IMR-90 (cell line): ENCODE measurements around the gene ADAP1. TPM values are rescaled to one million over a fixed set of nuclear protein-coding genes. Genes with fewer than 3 reads are reported as not detected.

Experiments
- ATAC-seq: fragments of 200-7000 bp; cut with Tn5 transposase; 2 replicates; pipeline ENCODE4 v1.9.1; 2020; ENCODE audit warnings: low read depth, mild to moderate bottlenecking, moderate library complexity
- BruUV-seq: library from RNA; stranded (reverse); fragments of 400-500 nt; replicated peaks from 2 replicates; lab custom pipeline; 2021; lab: Mats Ljungman, UMichigan
- CTCF ChIA-PET: fragments of 300-600 bp; formaldehyde crosslinking; extraction: SDS; loops from one replicate; lab custom pipeline; 2021; ENCODE audit warnings: antibody characterized with exemption; lab: Yijun Ruan, JAX
- POLR2A ChIA-PET: fragments of 300-600 bp; sonication (Branson Sonifier 250); formaldehyde crosslinking; loops from one replicate; lab custom pipeline; 2022; ENCODE audit warnings: antibody characterized with exemption; ENCODE audit not compliant: unreplicated experiment; lab: Charles Lee
- DNase-seq: peaks from one replicate; pipeline ENCODE4 v3.0.0; 2013
- H2AFZ ChIP-seq: replicated peaks from 2 replicates; pipeline ENCODE3; 2013; ENCODE audit warnings: low read length, mild to moderate bottlenecking; ENCODE audit not compliant: poor library complexity
- H2AK5ac ChIP-seq: 2 replicates; pipeline ENCODE4 v1.6.1; 2013; ENCODE audit warnings: low read depth, low read length, inconsistent platforms
- H2AK9ac ChIP-seq: replicated peaks from 2 replicates; pipeline ENCODE3; 2013; ENCODE audit warnings: mild to moderate bottlenecking, low read depth, low read length, moderate library complexity; ENCODE audit not compliant: poor library complexity
- H2BK120ac ChIP-seq: 2 replicates; pipeline ENCODE4 v1.6.1; 2013; ENCODE audit warnings: low read depth, low read length, inconsistent platforms
- H2BK15ac ChIP-seq: 3 replicates; pipeline ENCODE4 v1.6.1; 2013; ENCODE audit warnings: low read depth, low read length, inconsistent platforms
- H2BK20ac ChIP-seq: 2 replicates; pipeline ENCODE4 v1.6.1; 2013; ENCODE audit warnings: low read depth, mild to moderate bottlenecking, inconsistent platforms, low read length, moderate library complexity
- H2BK5ac ChIP-seq: 2 replicates; pipeline ENCODE4 v1.6.1; 2013; ENCODE audit warnings: mild to moderate bottlenecking, low read depth, low read length, inconsistent platforms; ENCODE audit not compliant: poor library complexity, severe bottlenecking
- H3K14ac ChIP-seq: replicated peaks from 2 replicates; pipeline ENCODE4 v1.6.1; 2013; ENCODE audit warnings: low read depth, low read length, inconsistent platforms
- H3K18ac ChIP-seq: 2 replicates; pipeline ENCODE4 v1.6.1; 2013; ENCODE audit warnings: low read depth, low read length, control low read depth
- H3K23ac ChIP-seq: 2 replicates; pipeline ENCODE4 v1.6.1; 2013; ENCODE audit warnings: low read depth, low read length, inconsistent platforms
- H3K27ac ChIP-seq: 2 replicates; pipeline ENCODE4 v1.5.1; 2013; ENCODE audit warnings: mild to moderate bottlenecking, control low read depth, low read length; ENCODE audit not compliant: insufficient read depth
- H3K27me3 ChIP-seq: 2 replicates; pipeline ENCODE4 v1.6.1; 2013; ENCODE audit warnings: low read length; ENCODE audit not compliant: control insufficient read depth, insufficient read depth
- H3K36me3 ChIP-seq: 2 replicates; pipeline ENCODE4 v1.6.1; 2013; ENCODE audit warnings: low read length, mixed read lengths; ENCODE audit not compliant: control insufficient read depth, insufficient read depth
- H3K4ac ChIP-seq: 2 replicates; pipeline ENCODE4 v1.6.1; 2013; ENCODE audit warnings: low read depth, low read length, inconsistent platforms
- H3K4me1 ChIP-seq: 2 replicates; pipeline ENCODE4 v1.6.1; 2013; ENCODE audit warnings: low read length, mixed read lengths; ENCODE audit not compliant: control insufficient read depth, insufficient read depth
- H3K4me2 ChIP-seq: 2 replicates; pipeline ENCODE4 v1.6.1; 2013; ENCODE audit warnings: low read depth, mild to moderate bottlenecking, control low read depth, low read length, moderate library complexity
- H3K4me3 ChIP-seq: 2 replicates; pipeline ENCODE4 v1.5.1; 2013; ENCODE audit warnings: low read depth, mild to moderate bottlenecking, control low read depth, low read length, moderate library complexity; ENCODE audit not compliant: insufficient read depth
- H3K56ac ChIP-seq: 2 replicates; pipeline ENCODE4 v1.6.1; 2013; ENCODE audit warnings: low read length, inconsistent platforms; ENCODE audit not compliant: insufficient read depth; ENCODE audit errors: extremely low read depth
- H3K79me1 ChIP-seq, 2 experiments: 2 replicates each; pipeline ENCODE4 v1.6.1; 2013; ENCODE audit warnings: low read length in 2 of 2, inconsistent platforms in 1 of 2, low read depth in 1 of 2
- H3K9ac ChIP-seq: 2 replicates; pipeline ENCODE4 v1.6.1; 2013; ENCODE audit warnings: low read depth, low read length, control low read depth
- H3K9me1 ChIP-seq: 2 replicates; pipeline ENCODE4 v1.6.1; 2013; ENCODE audit warnings: low read length, inconsistent platforms; ENCODE audit not compliant: insufficient read depth
- H3K9me3 ChIP-seq: 2 replicates; pipeline ENCODE4 v1.6.1; 2013; ENCODE audit warnings: low read length; ENCODE audit not compliant: control insufficient read depth, insufficient read depth
- H4K20me1 ChIP-seq: 2 replicates; pipeline ENCODE4 v1.6.1; 2013; ENCODE audit warnings: low read length, inconsistent platforms; ENCODE audit not compliant: insufficient read depth
- H4K5ac ChIP-seq: 2 replicates; pipeline ENCODE4 v1.6.1; 2013; ENCODE audit warnings: mild to moderate bottlenecking, low read depth, low read length, control low read depth
- H4K8ac ChIP-seq, 2 experiments: 2 replicates each; pipeline ENCODE4 v1.6.1; 2013; ENCODE audit warnings: low read depth in 2 of 2, low read length in 2 of 2, control low read depth in 1 of 2, inconsistent platforms in 1 of 2
- H4K91ac ChIP-seq: 2 replicates; pipeline ENCODE4 v1.6.1; 2013; ENCODE audit warnings: low read depth, low read length, inconsistent platforms; ENCODE audit not compliant: insufficient read depth
- BHLHE40 ChIP-seq: fragments of 150-350 bp; IDR thresholded peaks from 2 replicates; pipeline ENCODE4 v1.6.1; 2016; ENCODE audit warnings: mild to moderate bottlenecking, low read depth, low read length
- CEBPB ChIP-seq: IDR thresholded peaks from 2 replicates; pipeline ENCODE4 v1.6.1; 2012; ENCODE audit warnings: low read depth, low read length, improper control_type of control experiment
- CHD1 ChIP-seq: IDR thresholded peaks from 2 replicates; pipeline ENCODE4 v1.6.1; 2012; ENCODE audit warnings: low read depth, low read length, improper control_type of control experiment
- FOS ChIP-seq: fragments of 150-350 bp; IDR thresholded peaks from 2 replicates; pipeline ENCODE4 v1.6.1; 2016; ENCODE audit warnings: low read depth, low read length
- MAFK ChIP-seq: IDR thresholded peaks from 2 replicates; pipeline ENCODE4 v1.6.1; 2012; ENCODE audit warnings: low read depth, low read length, improper control_type of control experiment
- MAZ ChIP-seq: IDR thresholded peaks from 2 replicates; pipeline ENCODE4 v1.6.1; 2012; ENCODE audit warnings: low read depth, mild to moderate bottlenecking, low read length, improper control_type of control experiment, moderate library complexity, borderline replicate concordance
- MXI1 ChIP-seq: IDR thresholded peaks from 2 replicates; pipeline ENCODE4 v1.6.1; 2012; ENCODE audit warnings: low read depth, mild to moderate bottlenecking, low read length, moderate library complexity, borderline replicate concordance
- NFE2L2 ChIP-seq: fragments of 150-350 bp; IDR thresholded peaks from 2 replicates; pipeline ENCODE4 v1.6.1; 2016; ENCODE audit warnings: low read depth, mild to moderate bottlenecking, low read length
- POLR2A ChIP-seq: IDR thresholded peaks from 2 replicates; pipeline ENCODE4 v1.6.1; 2012; ENCODE audit warnings: mild to moderate bottlenecking, low read depth, low read length
- RAD21 ChIP-seq: IDR thresholded peaks from 2 replicates; pipeline ENCODE4 v1.6.1; 2012; ENCODE audit warnings: low read length, improper control_type of control experiment
- RCOR1 ChIP-seq: IDR thresholded peaks from 2 replicates; pipeline ENCODE4 v1.6.1; 2012; ENCODE audit warnings: mild to moderate bottlenecking, low read length, improper control_type of control experiment; ENCODE audit not compliant: insufficient replicate concordance
- RFX5 ChIP-seq: IDR thresholded peaks from 2 replicates; pipeline ENCODE4 v1.8.0; 2012; ENCODE audit warnings: low read depth, mild to moderate bottlenecking, low read length, moderate library complexity
- SMC3 ChIP-seq: fragments of 150-350 bp; IDR thresholded peaks from 2 replicates; pipeline ENCODE4 v1.6.1; 2016; ENCODE audit warnings: low read depth, mild to moderate bottlenecking, antibody characterized with exemption, low read length, moderate library complexity
- WGBS, 2 experiments: methylation state at CpG; one replicate each; pipeline versions ENCODE4 v1.1.5 to v1.1.7; 2013; ENCODE audit warnings: missing lambda C conversion rate in 2 of 2; ENCODE audit not compliant: insufficient read length in 1 of 2; ENCODE audit errors: extremely low coverage in 2 of 2; 5-methylcytosine and 5-hydroxymethylcytosine counted together
- dilution Hi-C: fragments of 300-500 bp; cut with HindIII; formaldehyde crosslinking; loops from one replicate; pipeline ENCODE4 v1.14.3; 2018; ENCODE audit warnings: low sequenced_read_pairs; ENCODE audit not compliant: unreplicated experiment
- in situ Hi-C: fragments of 300-500 bp; cut with MboI; formaldehyde crosslinking; loops from 3 replicates; pipeline ENCODE4 v1.14.3; 2019; ENCODE audit warnings: low sequenced_read_pairs, inconsistent platforms, mixed read lengths
- intact Hi-C: fragments of 100-400 bp; cut with micrococcal nuclease; formaldehyde crosslinking; loops from 2 replicates; pipeline ENCODE4 v1.10.0; 2022
- polyA plus RNA-seq, 3 experiments: library from polyadenylated mRNA; depleted of rRNA; stranded (reverse); fragments of >200 nt; gene quantifications; 2 replicates each; pipeline ENCODE4 v1.2.3, GENCODE V29; 2012; ENCODE audit warnings: low replicate concordance in 1 of 3
- total RNA-seq: library from RNA; depleted of rRNA; stranded (reverse); fragments of >200 nt; gene quantifications from 2 replicates; pipeline ENCODE4 v1.2.3, GENCODE V29; 2012
- TF ChIP-seq, protein P1 (sequence below): fragments of 150-350 bp; IDR thresholded peaks from 2 replicates; pipeline ENCODE4 v1.6.1; 2017; ENCODE audit warnings: mild to moderate bottlenecking, antibody characterized with exemption, low read length, low read depth
- TF ChIP-seq, protein P2 (sequence below): fragments of 150-350 bp; IDR thresholded peaks from 2 replicates; pipeline ENCODE4 v1.6.1; 2016; ENCODE audit warnings: low read depth, mild to moderate bottlenecking, low read length, moderate library complexity, borderline replicate concordance

The ADAP1 gene
- total and polyA plus RNA-seq, 2 of the 4 experiments (the other 2 are of a cell fraction): 1.4 to 2.0 TPM

DNA sequence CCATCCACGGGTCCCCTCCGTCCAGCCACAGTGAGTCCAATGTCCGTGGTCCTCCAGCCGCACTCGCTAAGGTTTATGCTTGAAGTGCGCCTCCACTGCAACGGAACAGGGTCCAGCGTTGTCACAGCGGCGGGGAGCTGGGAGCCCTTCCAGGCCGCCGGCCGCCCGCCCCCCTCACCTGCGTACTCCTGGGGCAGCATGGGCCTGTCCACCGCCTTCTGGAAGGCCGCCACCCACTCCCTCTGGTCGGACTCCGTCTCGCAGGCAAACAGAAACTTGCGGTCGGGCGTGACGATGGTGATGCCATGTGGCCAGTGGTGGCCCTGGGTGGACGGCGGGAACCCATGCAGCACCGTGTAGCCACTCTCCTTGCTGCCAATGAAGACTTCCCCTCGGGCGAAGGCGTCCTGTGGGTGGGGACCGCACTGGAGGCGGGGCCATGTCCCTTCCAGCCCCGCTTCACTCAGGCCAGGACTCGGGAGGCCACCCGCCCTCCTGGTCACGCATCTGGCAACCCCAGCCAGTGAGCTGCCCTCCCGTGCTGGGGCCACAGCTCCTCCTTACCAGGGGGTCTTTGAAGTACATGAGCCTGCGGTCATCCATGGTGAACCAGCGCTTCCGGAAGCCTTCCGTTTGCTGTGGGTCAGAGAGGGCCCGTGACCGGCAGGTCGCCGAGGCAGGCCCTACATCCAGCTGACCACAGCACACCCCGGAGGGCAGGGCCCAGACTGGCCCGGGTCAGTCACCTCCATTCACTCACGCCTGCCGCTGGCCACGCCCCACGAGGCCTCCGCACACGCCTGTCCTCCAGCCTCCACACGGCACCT is 55.4 kb downstream of the ADAP1 start (continued):
- TF ChIP-seq CEBPB: no peak

DNA sequence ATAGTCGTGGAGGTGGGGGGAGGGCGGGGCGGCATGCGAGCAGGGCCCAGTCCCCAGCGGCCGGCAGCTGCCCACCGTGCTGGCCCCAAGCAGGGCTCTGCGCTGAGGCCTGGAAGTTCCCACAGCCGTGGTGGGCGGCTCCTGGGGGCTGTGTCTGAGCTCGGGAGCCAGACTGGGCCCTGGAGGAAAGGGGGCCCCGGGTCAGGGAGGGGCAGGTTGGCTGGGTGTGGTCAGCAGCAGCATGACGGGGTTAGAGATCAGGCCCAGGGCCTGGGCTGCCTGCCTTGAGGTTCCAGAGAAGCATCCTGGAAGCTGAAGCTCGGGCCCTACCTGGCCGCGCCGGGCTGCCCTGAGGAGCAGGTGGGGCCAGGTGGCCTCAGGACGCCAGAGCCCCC is 56.0 kb downstream of the ADAP1 start:
- H3K4me2 ChIP-seq: no peak overlapping the region
- H2AFZ ChIP-seq: no peak overlapping the region
- peaks cover 5% of the 10 kb centered on the region for H3K4me1 ChIP-seq
- H3K9ac ChIP-seq: no peak overlapping the region
- no peak overlapping the region for H2AK5ac ChIP-seq
- H3K23ac ChIP-seq: no peak overlapping the region
- H3K4me3 ChIP-seq: no peak overlapping the region
- ChIA-PET CTCF (no interaction called here), POLR2A (no interaction called here)
- no peak overlapping the region for H4K91ac ChIP-seq
- no peak overlapping the region for H3K14ac ChIP-seq
- no peaks in the 10 kb centered on the region for H3K9me1 ChIP-seq
- H3K18ac ChIP-seq: no peak overlapping the region
- no peak overlapping the region for H3K27ac ChIP-seq
- H2BK20ac ChIP-seq: no peak overlapping the region
- H2BK120ac ChIP-seq: no peak overlapping the region
- no peaks in the 10 kb centered on the region for H3K27me3 ChIP-seq
- in situ Hi-C loops: no loop called here
- H4K5ac ChIP-seq: no peak overlapping the region
- dilution Hi-C loops: no loop called here
- no peak overlapping the region for H3K56ac ChIP-seq
- H2BK15ac ChIP-seq: no peak overlapping the region
- intact Hi-C loops: no loop called here
- no peaks in the 10 kb centered on the region for H3K9me3 ChIP-seq
- ATAC-seq (no peak), DNase-seq (no peak)
- no peak overlapping the region for H2BK5ac ChIP-seq
- H3K36me3 ChIP-seq: peaks cover 30% of the 10 kb centered on the region
- 96% methylated on average over 6 of the region's 18 CpGs; no CpG with 5 or more reads in 1 of the 2 experiments for WGBS, 2 experiments
- no peak overlapping the region for H3K4ac ChIP-seq
- peaks cover 0 to under 1% of the 10 kb centered on the region in 2 experiments; a peak in 1 of 4 replicates for H3K79me1 ChIP-seq
- no TSS peak for BruUV-seq
- H2AK9ac ChIP-seq: no peak overlapping the region
- no peaks in the 10 kb centered on the region for H4K20me1 ChIP-seq
- H4K8ac ChIP-seq: no peak overlapping the region
- TF ChIP-seq, protein P1, sequence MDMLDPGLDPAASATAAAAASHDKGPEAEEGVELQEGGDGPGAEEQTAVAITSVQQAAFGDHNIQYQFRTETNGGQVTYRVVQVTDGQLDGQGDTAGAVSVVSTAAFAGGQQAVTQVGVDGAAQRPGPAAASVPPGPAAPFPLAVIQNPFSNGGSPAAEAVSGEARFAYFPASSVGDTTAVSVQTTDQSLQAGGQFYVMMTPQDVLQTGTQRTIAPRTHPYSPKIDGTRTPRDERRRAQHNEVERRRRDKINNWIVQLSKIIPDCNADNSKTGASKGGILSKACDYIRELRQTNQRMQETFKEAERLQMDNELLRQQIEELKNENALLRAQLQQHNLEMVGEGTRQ: no peak
- TF ChIP-seq MAZ (no peak), MAFK (no peak), MXI1 (no peak), FOS (no peak), RCOR1 (no peak), NFE2L2 (no peak), SMC3 (no peak), RAD21 (no peak), CEBPB (no peak), POLR2A (no peak), RFX5 (no peak), CHD1 (no peak), BHLHE40 (no peak)
- TF ChIP-seq, protein P2, sequence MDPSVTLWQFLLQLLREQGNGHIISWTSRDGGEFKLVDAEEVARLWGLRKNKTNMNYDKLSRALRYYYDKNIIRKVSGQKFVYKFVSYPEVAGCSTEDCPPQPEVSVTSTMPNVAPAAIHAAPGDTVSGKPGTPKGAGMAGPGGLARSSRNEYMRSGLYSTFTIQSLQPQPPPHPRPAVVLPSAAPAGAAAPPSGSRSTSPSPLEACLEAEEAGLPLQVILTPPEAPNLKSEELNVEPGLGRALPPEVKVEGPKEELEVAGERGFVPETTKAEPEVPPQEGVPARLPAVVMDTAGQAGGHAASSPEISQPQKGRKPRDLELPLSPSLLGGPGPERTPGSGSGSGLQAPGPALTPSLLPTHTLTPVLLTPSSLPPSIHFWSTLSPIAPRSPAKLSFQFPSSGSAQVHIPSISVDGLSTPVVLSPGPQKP: no peak
